WERI-Rb-1 (cell line): ENCODE results near the gene SLFN11.

Experiments
- DNase-seq: peaks from one replicate; pipeline ENCODE4 v3.0.0-alpha.2; 2020
- H3K27ac ChIP-seq: fragments of 250-450 bp; sonication (Bioruptor Pico); 2 replicates; pipeline ENCODE4 v1.5.1; 2020; ENCODE audit warnings: mild to moderate bottlenecking, moderate library complexity
- H3K27me3 ChIP-seq: fragments of 250-450 bp; sonication (Bioruptor Pico); 2 replicates; pipeline ENCODE4 v1.5.1; 2021; ENCODE audit warnings: mild to moderate bottlenecking, low read depth, moderate library complexity; ENCODE audit not compliant: insufficient read depth, severe bottlenecking
- H3K36me3 ChIP-seq: fragments of 250-450 bp; sonication (Bioruptor Pico); 2 replicates; pipeline ENCODE4 v1.5.1; 2020; ENCODE audit warnings: mild to moderate bottlenecking, moderate library complexity
- H3K4me3 ChIP-seq: 2 replicates; pipeline ENCODE4 v1.5.1; 2011; ENCODE audit warnings: low read depth, mild to moderate bottlenecking, control low read depth, low read length
- H3K9me3 ChIP-seq: fragments of 250-450 bp; sonication (Bioruptor Pico); 2 replicates; pipeline ENCODE4 v1.5.1; 2021; ENCODE audit warnings: mild to moderate bottlenecking, moderate library complexity; ENCODE audit not compliant: severe bottlenecking
- TF ChIP-seq, protein P1 (sequence below): IDR thresholded peaks from 2 replicates; pipeline ENCODE4 v1.5.1; 2011; ENCODE audit warnings: low read depth, mild to moderate bottlenecking, control low read depth, inconsistent platforms, low read length

SLFN11 gene

DNA sequence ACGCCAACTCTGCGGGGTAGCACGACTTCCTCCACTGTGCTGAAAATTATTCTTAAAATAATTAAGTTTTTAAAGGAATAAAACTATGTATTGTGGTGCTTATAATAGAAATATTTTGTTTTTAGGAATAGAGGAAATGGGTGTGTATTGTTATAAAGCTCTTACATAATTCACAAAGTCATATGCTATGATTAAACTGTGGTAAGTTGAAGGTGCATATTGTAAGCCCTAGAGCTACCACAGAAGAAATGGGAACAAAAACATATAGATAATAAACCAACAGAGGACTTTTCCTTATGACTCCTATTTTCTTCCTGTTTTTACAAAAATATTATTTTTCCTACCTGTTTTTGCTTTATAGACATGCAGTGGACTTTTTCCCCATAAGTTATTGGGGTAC is 4.3 kb upstream of the SLFN11 start:
- Histone ChIP-seq H3K4me3 (no peak overlapping the region), H3K27me3 (peaks cover 58% of the 10 kb centered on the region), H3K36me3 (no peaks in the 10 kb centered on the region), H3K27ac (no peak overlapping the region), H3K9me3 (no peaks in the 10 kb centered on the region)
- no peak for DNase-seq
- TF ChIP-seq, protein P1, sequence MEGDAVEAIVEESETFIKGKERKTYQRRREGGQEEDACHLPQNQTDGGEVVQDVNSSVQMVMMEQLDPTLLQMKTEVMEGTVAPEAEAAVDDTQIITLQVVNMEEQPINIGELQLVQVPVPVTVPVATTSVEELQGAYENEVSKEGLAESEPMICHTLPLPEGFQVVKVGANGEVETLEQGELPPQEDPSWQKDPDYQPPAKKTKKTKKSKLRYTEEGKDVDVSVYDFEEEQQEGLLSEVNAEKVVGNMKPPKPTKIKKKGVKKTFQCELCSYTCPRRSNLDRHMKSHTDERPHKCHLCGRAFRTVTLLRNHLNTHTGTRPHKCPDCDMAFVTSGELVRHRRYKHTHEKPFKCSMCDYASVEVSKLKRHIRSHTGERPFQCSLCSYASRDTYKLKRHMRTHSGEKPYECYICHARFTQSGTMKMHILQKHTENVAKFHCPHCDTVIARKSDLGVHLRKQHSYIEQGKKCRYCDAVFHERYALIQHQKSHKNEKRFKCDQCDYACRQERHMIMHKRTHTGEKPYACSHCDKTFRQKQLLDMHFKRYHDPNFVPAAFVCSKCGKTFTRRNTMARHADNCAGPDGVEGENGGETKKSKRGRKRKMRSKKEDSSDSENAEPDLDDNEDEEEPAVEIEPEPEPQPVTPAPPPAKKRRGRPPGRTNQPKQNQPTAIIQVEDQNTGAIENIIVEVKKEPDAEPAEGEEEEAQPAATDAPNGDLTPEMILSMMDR, result no peak

DNA sequence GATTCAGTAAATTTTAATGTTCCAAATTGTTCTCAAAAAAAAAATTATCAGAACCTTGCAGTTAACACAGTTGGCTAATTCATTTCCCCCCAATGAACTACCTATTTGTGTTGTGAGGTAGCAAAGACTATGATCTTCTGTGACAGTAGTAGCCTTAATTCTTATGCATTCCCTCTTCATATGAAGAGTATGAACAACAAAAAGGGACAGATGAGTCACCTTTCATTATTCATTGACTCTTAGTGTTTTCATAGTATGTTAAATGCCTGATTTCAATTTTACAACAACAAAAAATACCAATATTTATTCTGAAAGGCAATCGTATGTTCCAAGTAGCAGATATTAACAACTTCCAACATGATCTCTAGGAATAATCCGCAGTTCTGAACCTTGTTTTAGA is 3.6 kb upstream of the SLFN11 start:
- TF ChIP-seq, protein P1, result no peak
- Histone ChIP-seq H3K36me3 (no peaks in the 10 kb centered on the region), H3K27ac (no peak overlapping the region), H3K27me3 (peaks cover 62% of the 10 kb centered on the region), H3K4me3 (no peak overlapping the region), H3K9me3 (no peaks in the 10 kb centered on the region)
- DNase-seq, result no peak

DNA sequence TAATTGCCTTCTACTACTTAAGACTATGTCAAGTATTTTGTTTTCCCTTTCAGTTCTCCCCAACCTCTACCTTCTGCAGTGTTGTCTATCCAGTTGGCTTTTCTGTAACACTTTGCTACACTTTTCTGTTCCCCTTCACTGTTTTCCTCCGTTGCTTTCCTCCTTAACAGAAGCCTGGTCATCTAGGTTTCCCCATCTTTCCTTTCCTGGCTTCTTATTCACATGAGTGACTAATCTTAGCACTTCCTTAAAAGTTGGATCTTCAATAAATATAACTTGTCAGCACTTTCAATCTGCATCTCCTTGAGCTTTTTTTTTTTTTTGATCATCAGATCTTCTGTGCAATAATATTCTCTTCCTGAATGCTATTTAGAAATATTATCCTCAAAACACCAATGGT is 2.8 kb upstream of the SLFN11 start:
- Histone ChIP-seq H3K36me3 (no peaks in the 10 kb centered on the region), H3K27ac (no peak overlapping the region), H3K27me3 (peaks cover 63% of the 10 kb centered on the region), H3K4me3 (no peak overlapping the region), H3K9me3 (no peaks in the 10 kb centered on the region)
- no peak for DNase-seq
- TF ChIP-seq, protein P1, result no peak

DNA sequence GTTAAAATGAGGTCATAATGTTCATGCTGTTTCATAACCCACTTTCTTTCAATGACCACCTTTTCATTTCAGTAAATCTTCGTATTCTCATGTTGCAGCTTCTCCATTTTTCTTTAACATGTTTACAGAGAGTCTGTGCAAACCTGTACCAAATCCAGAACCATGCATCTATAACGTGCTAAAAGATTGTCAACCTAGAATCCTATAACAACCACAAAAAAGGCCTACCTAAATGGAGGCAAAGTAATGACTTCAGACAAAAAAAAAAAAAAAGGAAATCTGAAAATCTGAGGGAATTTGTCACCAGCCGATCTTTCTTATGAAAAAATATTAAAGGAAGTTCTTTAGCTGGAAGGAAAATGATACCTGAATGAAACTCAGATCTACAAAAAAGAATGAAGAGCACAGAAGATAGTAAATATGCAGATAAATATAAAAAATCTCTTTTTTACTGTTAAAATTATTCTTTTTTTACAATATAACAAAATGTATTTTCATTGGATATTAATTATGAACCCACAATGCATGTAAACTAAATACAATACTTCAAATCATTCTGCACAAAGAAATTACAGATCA is 1.4 kb upstream of the SLFN11 start:
- H3K27ac ChIP-seq, result no peak overlapping the region
- TF ChIP-seq, protein P1, result no peak
- H3K4me3 ChIP-seq, result no peak overlapping the region
- H3K9me3 ChIP-seq, result peaks cover 5% of the 10 kb centered on the region
- H3K36me3 ChIP-seq, result no peaks in the 10 kb centered on the region
- no peak for DNase-seq
- H3K27me3 ChIP-seq, result peaks cover 74% of the 10 kb centered on the region

DNA sequence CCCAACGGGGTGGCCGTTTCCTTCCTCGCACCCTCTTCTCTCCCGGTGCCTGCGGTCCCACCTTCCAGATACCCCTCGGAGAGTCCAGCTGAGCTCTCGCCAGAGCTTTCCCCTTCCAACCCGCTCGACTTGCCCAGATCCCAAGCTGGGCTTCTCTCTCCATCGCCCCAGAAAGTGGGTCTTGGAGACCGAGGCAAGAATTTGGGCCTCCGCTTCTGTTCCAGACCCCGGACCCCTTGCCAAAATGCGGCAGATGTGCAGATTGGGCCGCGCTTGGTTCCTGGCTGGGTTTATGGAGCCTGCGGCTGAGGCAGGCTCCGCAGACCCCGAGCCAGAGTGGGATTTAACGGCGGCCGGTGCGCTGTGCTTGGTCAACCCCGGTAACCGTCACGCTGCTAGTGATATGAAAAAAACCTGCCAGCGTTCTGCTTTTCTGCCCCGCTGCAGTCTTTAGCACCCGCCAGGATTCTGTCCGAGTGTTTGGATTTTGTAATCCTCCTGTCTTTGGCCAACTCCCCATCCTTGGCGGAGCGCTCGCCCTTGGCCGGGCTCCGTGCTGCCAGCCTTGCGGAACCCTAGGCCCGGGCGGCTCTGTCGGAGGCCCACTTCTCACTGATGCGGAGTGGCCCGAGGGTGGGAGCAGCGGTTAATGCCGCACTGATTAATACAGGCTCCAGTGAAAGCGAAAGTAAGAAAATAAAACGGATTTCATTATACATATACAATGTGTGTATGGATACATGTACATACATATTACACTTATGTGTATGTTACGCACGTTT is 754 bp upstream of the SLFN11 start:
- H3K36me3 ChIP-seq, result no peaks in the 10 kb centered on the region
- H3K27me3 ChIP-seq, result peaks cover 80% of the 10 kb centered on the region
- no peak overlapping the region for H3K4me3 ChIP-seq
- H3K27ac ChIP-seq, result no peak overlapping the region
- TF ChIP-seq, protein P1, result no peak
- DNase-seq, result no peak
- H3K9me3 ChIP-seq, result peaks cover 5% of the 10 kb centered on the region
